GM12892 (cell line): ENCODE results near the gene SH3RF2.

Experiments
- POLR2A ChIP-seq: IDR thresholded peaks from 2 replicates; pipeline ENCODE4 v1.6.1; 2011; ENCODE audit warnings: low read depth, low read length, control low read depth
- TAF1 ChIP-seq: IDR thresholded peaks from 2 replicates; pipeline ENCODE4 v1.6.1; 2011; ENCODE audit warnings: low read depth, mild to moderate bottlenecking, control low read depth, low read length, borderline replicate concordance

GRCh38 chr5:146024034-146024433 lies 87.7 kb downstream of the SH3RF2 start:
- no peak for TF ChIP-seq POLR2A
- TF ChIP-seq TAF1 = no peak
